Measurements from ENCODE around the gene DEGS2.
A peak's percentile ranks its signal among the peaks of the same experiment; 100 is the strongest.

The DEGS2 gene

GRCh38 chr14:100148837-100149731, 10.4 kb downstream of the DEGS2 start:
- no peak for DNase-seq (ENCODE audit: low spot score)

DNA sequence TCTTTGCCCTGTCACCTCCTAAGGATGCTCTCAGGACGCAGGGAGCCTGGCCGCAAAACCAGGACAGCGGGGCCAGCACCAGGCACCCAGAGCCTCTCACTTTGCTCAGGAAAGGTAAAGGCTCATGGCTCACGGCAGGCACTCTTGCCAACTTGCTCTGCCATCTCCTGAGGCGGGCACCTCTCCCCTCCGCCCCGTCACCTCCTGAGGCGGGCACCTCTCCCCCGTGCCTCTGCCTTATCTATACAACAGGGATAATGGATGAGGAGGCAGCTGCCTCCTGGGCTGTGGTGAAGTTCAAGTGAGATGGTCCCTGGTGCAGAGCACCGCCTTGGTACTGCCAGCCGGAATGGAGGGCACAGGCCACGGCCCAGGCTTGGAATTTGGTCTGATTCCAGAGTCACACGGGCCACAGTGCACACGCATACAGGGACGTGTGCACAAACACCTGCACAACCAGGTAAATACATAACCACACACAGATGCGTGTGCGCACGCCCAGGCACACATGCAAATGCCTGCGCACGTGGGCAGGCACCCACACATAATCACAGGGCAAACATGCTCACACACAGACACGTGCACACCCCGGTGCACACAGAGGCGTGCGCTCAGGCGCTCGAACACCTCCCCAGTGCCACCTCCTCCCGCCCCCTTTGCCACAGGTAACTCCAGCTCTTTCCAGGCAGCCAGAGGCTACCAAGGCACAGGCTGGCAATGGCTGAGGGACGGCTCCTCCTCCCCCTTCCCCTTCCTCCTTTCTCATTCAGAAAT, 11.6 kb downstream of the DEGS2 start:
- no peak for DNase-seq (ENCODE audit: low spot score)

DNA sequence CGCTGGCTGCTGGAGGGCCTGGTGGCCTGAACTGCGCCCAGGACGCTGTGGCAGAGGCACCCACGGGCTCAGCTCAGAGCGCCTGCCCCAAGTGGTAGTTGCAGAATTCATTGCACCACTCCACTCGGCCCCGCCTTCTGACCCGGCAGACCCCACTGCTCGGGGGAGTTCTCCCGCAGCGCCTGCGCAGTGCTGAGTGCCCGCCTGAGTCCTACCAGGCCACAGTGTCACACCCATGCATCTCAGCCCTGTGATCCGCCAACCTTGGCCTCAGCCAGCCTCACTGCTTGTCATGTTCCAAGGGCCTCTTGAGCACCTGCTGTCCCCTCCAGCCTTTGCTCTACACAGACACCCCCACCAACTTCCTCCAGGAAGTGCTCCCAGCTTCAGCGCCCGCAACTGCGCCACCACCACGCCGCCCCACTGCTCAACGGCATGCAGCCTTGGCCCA, 12.2 kb downstream of the DEGS2 start:
- peak; percentile 21 for DNase-seq (ENCODE audit: low spot score)

DNA sequence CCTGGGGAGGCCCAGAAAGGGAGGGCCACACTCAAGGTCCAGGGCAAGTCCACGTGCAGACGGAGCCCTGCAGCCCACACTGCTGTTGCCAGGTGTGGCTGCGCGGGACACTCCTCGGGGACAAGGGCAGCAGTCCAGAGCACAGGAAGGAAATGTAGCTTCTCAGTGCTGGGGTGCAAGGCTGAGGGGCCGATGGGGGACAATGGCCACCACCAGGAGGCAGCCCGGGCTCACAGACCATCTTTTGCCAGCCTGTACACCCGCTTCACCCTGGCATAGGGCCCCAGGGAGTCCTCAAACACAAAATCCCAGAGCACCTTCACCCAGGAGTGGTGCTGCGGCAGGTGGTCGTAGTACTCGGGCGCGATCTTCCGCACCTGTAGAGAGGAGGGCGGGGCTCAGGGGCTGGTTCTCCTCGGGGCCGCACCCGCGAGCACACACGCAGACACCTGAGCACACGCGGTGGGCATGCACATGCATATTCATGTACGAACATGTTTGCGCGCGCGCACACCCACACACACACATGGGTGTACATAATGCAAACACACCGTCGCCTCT, 12.8 kb downstream of the DEGS2 start:
- no peak for DNase-seq (ENCODE audit: low spot score)

DNA sequence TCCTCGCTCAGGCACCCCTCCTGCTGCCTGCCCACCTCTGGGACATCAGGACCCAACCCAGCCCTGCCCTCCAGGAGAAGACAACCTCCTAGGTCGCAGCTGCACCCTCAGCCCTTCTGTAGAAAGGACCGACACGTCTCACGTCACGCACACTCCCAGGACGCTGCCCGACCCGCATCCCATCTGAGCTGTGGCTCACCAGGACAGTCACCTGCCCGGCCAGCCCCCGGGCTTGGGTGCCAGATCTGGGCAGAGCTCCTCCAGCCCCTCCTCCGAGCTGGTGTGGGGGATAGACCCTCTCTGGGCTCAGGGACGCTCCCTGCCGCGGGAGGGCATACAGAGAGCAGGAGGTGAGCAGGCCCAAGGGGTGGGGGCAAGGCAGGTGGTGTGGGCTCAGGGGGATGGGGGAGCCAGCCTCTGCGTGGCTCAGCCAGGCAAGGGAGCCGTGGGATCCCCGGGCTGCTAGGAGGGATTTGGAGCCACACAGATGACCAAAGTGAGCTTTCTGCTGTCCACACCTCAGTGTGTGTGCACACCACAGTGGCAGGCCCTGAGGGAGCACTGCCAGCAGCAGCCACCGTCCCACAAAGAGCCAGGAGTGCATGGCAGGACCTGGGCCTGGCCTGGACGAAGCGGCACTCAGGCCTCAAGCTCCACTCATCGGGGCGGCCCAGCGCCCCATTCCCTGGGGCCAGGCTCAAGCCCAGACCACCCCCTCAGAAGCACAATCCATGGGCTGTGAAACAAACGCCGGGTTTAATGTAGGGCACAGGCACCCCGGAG, 13.6 kb downstream of the DEGS2 start:
- DNase-seq (ENCODE audit: low spot score), result no peak

DNA sequence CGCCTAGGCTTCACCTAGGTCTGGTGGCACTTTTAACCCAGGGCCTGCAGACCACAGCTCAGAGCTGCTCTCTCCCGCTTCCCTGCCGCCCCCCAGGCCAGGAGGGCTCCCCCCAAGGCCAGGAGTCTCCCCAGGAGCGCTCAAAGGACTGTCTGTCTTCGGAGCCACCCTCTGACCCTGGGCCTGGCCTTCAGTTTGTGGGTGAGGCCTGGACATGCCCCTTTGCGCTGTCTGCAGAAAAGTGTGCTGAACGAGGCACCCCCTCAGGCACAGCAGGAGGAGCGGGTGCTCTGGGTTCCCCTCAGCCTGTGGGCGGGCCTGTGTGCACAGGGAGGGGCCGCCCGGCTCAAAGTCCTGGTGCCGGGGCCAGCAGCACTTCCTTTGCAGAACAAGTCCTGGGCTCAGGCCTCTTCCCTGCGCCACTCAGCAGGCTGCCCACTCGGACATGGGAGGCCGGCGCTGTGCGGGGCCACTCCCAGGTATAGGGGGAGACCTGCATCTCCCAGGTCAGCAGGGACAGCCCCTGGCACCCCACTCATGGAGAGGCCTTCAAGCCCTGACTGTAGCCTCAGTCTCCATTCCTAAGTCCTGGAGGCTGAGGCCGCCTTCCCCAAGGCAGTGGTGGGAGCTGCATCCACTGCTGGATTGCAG, 14.3 kb downstream of the DEGS2 start:
- no peak for DNase-seq (ENCODE audit: low spot score)

DNA sequence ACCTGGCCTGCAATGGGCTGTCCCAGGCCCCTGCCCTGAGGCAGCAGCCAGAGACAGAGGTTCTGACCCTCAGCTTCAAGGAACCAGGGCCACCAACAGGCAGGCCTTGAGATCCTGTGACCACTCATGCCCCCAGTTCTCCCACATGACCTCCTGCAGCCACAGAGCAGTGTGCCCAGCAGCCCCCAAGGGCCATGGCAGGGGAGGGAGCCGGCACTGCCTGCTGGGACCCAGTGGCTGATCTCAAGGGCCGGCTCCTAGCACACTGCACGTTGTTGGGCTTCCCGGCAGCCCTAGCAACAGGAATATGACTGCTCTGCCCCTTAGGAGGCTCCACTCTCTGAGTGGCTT, 14.8 kb downstream of the DEGS2 start:
- no peak for DNase-seq (ENCODE audit: low spot score)

DNA sequence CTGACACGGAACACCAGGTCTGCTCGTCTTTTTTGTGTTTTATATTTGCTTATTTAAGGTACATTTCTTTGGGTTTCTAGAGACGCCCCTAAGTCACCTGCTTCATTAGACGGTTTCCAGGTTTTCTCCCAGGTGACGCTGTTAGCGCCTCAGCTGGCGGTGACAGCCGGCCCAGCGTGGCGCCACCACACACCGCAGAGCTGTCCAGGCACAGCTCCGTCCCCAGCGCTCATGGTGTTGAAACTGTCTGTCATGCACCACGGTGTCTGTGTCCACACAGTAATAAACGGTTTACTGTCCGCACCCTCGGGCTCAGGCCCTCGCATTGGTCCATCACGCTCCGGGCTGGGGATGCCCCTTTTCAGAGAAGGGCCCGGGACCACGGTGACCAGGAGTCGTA, 15.5 kb downstream of the DEGS2 start:
- no peak for DNase-seq (ENCODE audit: low spot score)

DNA sequence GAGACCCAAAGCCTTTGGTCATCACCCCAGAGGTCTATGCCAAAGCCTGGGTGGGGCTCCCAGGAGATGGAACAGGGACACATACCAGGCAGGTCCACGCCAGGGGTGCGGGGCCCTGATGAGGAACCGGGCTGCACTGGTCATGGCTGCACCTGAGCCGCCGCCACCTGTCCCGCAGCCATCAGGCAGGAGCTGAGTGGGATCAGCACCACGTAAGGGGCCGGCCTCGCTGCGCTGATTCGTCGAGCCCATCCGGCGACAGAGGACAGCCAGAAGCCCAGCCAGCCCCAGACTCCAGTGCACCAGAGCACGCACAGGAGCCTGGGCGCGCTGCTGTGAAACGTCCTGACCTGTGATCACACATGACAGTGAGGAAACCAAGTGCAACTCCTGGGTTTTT, 15.9 kb downstream of the DEGS2 start:
- no peak for DNase-seq (ENCODE audit: low spot score)

GRCh38 chr14:100142073-100143040, 17.1 kb downstream of the DEGS2 start:
- DNase-seq (ENCODE audit: low spot score), result no peak

- no peak for DNase-seq (ENCODE audit: low spot score)
These were observed 18.3 kb downstream of the DEGS2 start for GRCh38 chr14:100141098-100141497.

GRCh38 chr14:100140452-100141078, 18.9 kb downstream of the DEGS2 start:
- DNase-seq (ENCODE audit: low spot score), result no peak

DNA sequence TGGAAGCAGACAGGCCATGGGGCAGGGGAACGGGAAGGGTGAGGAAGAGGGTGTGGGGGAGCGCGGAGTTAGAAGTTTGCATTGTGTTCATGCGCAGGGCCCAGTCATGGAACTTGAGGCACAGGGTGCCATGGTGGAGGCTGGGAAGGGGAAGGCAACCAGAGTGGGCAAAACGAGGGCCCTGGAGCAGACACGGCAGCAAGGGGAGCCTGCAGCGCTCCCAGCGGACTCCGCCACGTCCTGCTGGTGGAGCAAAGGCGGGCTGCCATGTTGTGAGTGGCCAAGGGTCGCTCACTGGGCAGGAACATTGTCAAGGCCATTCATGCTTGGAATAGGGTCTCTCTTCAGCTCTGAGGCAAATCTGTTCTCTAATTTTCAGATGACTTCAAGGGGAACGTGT, 20.5 kb downstream of the DEGS2 start:
- DNase-seq (ENCODE audit: low spot score), result no peak

DNA sequence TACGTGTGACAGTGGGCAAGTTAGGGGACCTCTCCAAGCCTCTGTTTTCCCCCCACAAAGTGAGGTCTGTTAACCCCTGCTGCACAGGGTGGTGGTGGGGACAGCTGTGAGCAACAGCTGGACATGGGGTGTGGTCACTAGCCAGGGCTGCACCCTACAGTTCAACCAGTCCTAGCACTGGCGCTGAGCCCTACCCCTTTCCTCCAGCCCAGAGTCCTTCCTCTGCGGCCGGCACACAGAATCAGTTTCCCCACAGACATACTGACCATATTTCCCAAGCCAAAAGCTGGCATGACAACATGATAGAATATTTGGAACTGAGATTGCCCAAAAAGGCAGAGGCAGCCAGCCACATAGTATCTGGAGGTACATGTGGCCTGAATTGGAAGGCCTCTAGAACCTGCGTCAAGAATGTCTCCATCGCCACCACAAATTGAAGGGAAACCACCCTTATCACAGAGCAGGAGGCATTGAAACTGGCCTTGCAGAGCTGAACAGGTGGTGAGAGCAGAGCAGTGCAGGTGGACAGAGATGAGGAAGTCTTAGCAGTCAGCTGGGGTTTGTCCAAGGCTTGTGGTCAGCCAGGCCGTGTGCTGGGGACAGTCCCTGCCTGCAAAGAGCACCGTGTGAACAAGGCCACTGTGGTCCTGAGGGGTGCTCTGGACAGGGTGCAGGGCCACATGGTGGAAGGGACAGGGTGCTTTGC, 21.2 kb downstream of the DEGS2 start:
- DNase-seq (ENCODE audit: low spot score), result no peak

DNA sequence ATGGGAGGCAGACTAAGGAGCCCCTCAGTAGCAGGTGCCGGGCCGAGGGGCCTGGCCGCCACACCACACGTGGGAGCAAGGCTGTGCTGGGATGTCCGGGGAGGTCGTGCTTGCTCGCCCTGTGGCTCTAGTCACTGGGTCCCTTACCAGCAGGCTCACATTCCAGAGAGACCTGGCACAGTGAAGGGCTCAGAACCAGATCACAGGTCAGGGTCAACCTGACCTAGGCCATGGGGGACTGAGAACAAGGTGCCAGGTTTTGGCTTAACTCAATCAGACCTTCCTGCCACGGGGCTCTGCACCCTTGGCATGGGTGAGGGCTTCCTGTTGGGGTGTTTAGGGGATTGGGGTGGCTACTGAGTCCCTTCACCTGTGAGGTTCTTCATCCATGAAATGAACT, 22.3 kb downstream of the DEGS2 start:
- no peak for DNase-seq (ENCODE audit: low spot score)

DNA sequence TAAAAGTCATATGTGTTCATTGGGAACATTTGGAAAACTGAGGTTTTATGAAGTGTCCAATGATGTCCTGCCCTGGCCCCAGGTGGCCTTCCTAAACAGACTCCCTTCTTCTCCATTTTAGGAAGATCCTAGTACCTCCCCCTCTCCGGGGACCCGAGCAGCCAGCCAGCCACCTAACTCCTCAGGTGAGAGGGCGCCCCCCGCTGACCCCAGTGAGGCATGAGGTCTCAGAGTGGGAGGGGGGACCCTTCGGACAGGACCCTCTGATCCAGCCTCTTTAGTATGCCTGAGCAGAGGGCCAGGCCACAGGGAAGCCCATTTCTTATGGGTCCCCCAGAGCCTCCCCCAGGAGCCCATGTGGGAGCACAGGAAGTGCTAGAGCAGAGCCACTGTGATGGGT, 23.7 kb downstream of the DEGS2 start:
- no peak for DNase-seq (ENCODE audit: low spot score)

- DNase-seq (ENCODE audit: low spot score), result no peak
These were observed 24.4 kb downstream of the DEGS2 start for GRCh38 chr14:100135073-100135472.

DNA sequence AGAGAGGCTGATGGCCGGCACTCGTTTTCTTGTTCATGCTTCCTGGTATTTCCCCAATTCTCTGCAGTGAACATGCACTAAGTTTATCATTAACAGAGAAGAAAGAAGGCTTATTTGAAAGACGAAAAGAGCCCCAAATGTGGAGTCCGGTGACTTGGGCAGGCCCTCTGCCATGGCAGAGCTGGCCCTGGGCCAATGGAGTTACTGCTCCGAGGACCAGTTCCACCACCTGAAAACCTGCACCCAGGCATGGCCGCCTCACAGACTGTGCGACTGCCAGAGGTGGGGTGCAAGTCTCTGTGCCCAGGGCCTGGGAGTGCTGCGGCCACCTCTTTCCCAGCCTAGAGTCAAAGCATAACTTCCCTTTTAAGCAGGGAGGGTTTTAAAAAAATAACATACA, 24.9 kb downstream of the DEGS2 start:
- DNase-seq (ENCODE audit: low spot score), result no peak

DNA sequence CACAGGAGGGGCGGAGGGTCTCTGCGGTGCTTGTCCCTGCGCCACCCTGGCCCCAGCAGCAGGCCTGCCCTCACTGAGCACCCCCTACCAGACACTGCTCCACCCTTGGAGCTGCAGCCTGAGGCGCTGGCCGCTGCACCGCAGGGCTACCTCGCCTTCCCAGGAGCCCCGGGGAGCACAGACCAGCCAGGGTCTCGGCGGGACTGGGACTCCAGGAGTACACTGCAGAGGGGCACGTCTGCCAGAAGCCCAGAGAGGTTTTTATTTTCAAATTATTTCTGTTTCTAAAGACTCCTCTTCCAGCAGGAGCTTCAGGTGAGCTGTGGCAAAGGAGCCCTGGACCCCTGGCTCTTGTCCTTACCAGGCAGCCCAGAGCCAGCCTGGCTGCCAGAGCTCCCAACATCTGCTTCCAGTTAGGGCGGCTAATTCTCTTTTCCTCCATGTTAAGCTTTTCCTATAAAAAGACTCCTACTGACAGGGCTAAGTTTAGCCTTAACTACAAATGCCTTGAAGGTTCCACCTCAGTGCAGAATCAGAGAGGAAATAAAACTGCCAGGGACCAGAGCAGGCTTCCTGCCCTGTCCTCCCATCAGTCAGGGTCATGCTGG, 26.4 kb downstream of the DEGS2 start:
- DNase-seq (ENCODE audit: low spot score), result no peak

Data from activated CD4-positive, alpha-beta T cell treated with anti-CD3 and anti-CD28 coated beads, Interleukin-2, Interleukin-4, amounts not matched to agents 100 ng/mL and 50 ng/mL, durations not matched to agents 16 hours and 8 hours (primary cell).